Measurements from ENCODE around the gene STPG1. TPM values are rescaled to one million over a fixed set of nuclear protein-coding genes. Genes with fewer than 3 reads are reported as not detected.

Gene STPG1
- total and polyA plus RNA-seq, 2 of the 13 experiments (the other 11 are each of a cell fraction or from before 2014, with no cell fraction given) = 3.4 to 4.3 TPM

- TF ChIP-seq E2F5 (CRISPR knock-in tag; conservative IDR thresholded peaks at IDR 0.05) = no peak
These were observed 24.2 kb upstream of the STPG1 start (continued) for GRCh38 chr1:24437631-24438396.

- Histone ChIP-seq H3K27ac (ENCODE audit: extremely low read length, insufficient read depth, low read length) (no peak overlapping the region), H2AFZ (ENCODE audit: low read length) (no peak overlapping the region), H3K36me3 (replicated peaks in 1 of 2; ENCODE audit: control insufficient read depth in 1 of 2, insufficient read depth in 2 of 2, low read length in 2 of 2) (no peaks in the 10 kb centered on the region), H3K4me1 (ENCODE audit: insufficient read depth, low read length) (no peaks in the 10 kb centered on the region), H3K9ac (ENCODE audit: insufficient read depth, low read depth, low read length) (no peak overlapping the region), H3K79me2 (ENCODE audit: insufficient read depth, low read length) (no peaks in the 10 kb centered on the region), H4K20me1 (ENCODE audit: insufficient read depth, low read length) (no peaks in the 10 kb centered on the region), H3K4me3 (replicated peaks in 1 of 3; ENCODE audit: insufficient read depth in 1 of 3, low read depth in 2 of 3, low read length in 3 of 3) (no peak overlapping the region), H3K9me3 (ENCODE audit: low read length) (no peaks in the 10 kb centered on the region), H3K27me3 (ENCODE audit: control insufficient read depth in 1 of 2, insufficient read depth in 2 of 2, low read length in 2 of 2) (no peaks in the 10 kb centered on the region), H3K4me2 (ENCODE audit: low read depth, low read length) (no peak overlapping the region)
- ChIA-PET POLR2A (no interaction called here), CTCF (ENCODE audit: low intra/inter-chr PET ratio, low total read pairs) (no interaction called here)
- DNase-seq (ENCODE audit: low spot score) = no peak
- no peak for FAIRE-seq
- in situ Hi-C loops (cut with HindIII; ENCODE audit: extremely low pct_ligation_motif_present, low pct_unique_long_range_greater_than_20kb) (no loop called here), intact Hi-C loops (cut with micrococcal nuclease; ENCODE audit: unreplicated experiment) (no loop called here)
- 91% methylated on average over 7 of the region's 8 CpGs for WGBS (ENCODE audit: low lambda C conversion rate)
- BruUV-seq (replicated peaks) = no TSS peak
- TF ChIP-seq MTF1 (CRISPR knock-in tag; IDR thresholded peaks at IDR 0.05) (no peak), NFKB2 (CRISPR knock-in tag; IDR thresholded peaks at IDR 0.05; ENCODE audit: borderline replicate concordance) (no peak), ZNF354B (CRISPR knock-in tag; IDR thresholded peaks at IDR 0.05) (no peak), HMGA1 (CRISPR knock-in tag; conservative IDR thresholded peaks at IDR 0.05) (no peak), ATF4 (CRISPR knock-in tag; IDR thresholded peaks at IDR 0.05) (no peak), ZNF703 (CRISPR knock-in tag; IDR thresholded peaks at IDR 0.05; ENCODE audit: borderline replicate concordance) (no peak), ZNF605 (CRISPR knock-in tag; IDR thresholded peaks at IDR 0.05) (no peak), ZNF383 (CRISPR knock-in tag; IDR thresholded peaks at IDR 0.05; ENCODE audit: borderline replicate concordance) (no peak), CBX1 (IDR thresholded peaks at IDR 0.05; ENCODE audit: low read depth) (no peak), NFIB (CRISPR knock-in tag; IDR thresholded peaks at IDR 0.05; ENCODE audit: borderline replicate concordance) (no peak), SAFB2 (CRISPR knock-in tag; IDR thresholded peaks at IDR 0.05; ENCODE audit: borderline replicate concordance, low read depth) (no peak)
- ATAC-seq = no peak
These were observed 22.3 kb upstream of the STPG1 start for GRCh38 chr1:24435782-24436365.

Measured in HepG2 (cell line).